CD4-positive, alpha-beta T cell (primary cell): ENCODE measurements around the gene EMP1. TPM values are rescaled to one million over a fixed set of nuclear protein-coding genes. Genes with fewer than 3 reads are reported as not detected.

Experiments used
- ATAC-seq: fragments of 200-7000 bp; cut with Tn5 transposase; one replicate; pipeline ENCODE4 v1.10.0; 2022; ENCODE audit warnings: mild to moderate bottlenecking; ENCODE audit not compliant: poor library complexity
- CTCF ChIA-PET: fragments of 350-600 bp; sonication (Branson Sonifier 250); formaldehyde crosslinking; loops from one replicate; lab custom pipeline; 2021; ENCODE audit warnings: antibody characterized with exemption, inconsistent platforms; lab: Charles Lee
- POLR2A ChIA-PET: fragments of 350-600 bp; sonication (Branson Sonifier 250); formaldehyde crosslinking; loops from one replicate; lab custom pipeline; 2021; ENCODE audit warnings: antibody characterized with exemption, inconsistent platforms; lab: Charles Lee
- DNase-seq, 14 experiments: peaks; one replicate each; pipeline ENCODE4 v3.0.0-alpha.2; 2013 to 2020; ENCODE audit warnings: mixed read lengths in 2 of 14
- H3K27ac ChIP-seq, 2 donors: one replicate each; pipeline versions ENCODE4 v1.5.1 to v1.7.0; 2013; ENCODE audit warnings: low read length in 2 of 2, low read depth in 1 of 2, mild to moderate bottlenecking in 1 of 2
- H3K27me3 ChIP-seq, 2 experiments: 1 replicate in 1 of 2; 2 replicates in 1 of 2; pipeline versions ENCODE4 v1.6.1 to v1.7.0; 2013; ENCODE audit warnings: low read length in 2 of 2, control low read depth in 1 of 2, mild to moderate bottlenecking in 1 of 2, moderate library complexity in 1 of 2; ENCODE audit not compliant: insufficient read depth in 2 of 2, control insufficient read depth in 1 of 2
- H3K36me3 ChIP-seq: one replicate; pipeline ENCODE4 v1.6.1; 2013; ENCODE audit warnings: low read length, control low read depth; ENCODE audit not compliant: insufficient read depth
- H3K4me1 ChIP-seq: one replicate; pipeline ENCODE4 v1.6.1; 2013; ENCODE audit warnings: low read length, control low read depth; ENCODE audit not compliant: insufficient read depth
- H3K4me3 ChIP-seq: one replicate; pipeline ENCODE4 v1.5.1; 2013; ENCODE audit warnings: mild to moderate bottlenecking, low read length, moderate library complexity
- H3K9me3 ChIP-seq, 2 experiments: 1 replicate in 1 of 2; 2 replicates in 1 of 2; pipeline versions ENCODE4 v1.6.1 to v1.7.0; 2013; ENCODE audit warnings: low read length in 2 of 2, mild to moderate bottlenecking in 2 of 2, control low read depth in 1 of 2, moderate library complexity in 1 of 2; ENCODE audit not compliant: control insufficient read depth in 1 of 2, insufficient read depth in 1 of 2
- H3K27ac Mint-ChIP-seq: one replicate; pipeline ENCODE4 v1.8.0; 2020; ENCODE audit warnings: mixed read lengths
- H3K27me3 Mint-ChIP-seq: one replicate; pipeline ENCODE4 v1.8.0; 2021; ENCODE audit warnings: mixed read lengths
- H3K36me3 Mint-ChIP-seq: one replicate; pipeline ENCODE4 v1.8.0; 2021; ENCODE audit warnings: low read depth, mixed read lengths
- H3K4me1 Mint-ChIP-seq: one replicate; pipeline ENCODE4 v1.8.0; 2021; ENCODE audit warnings: low read depth, mixed read lengths
- H3K4me3 Mint-ChIP-seq: one replicate; pipeline ENCODE4 v1.8.0; 2020; ENCODE audit warnings: mild to moderate bottlenecking, mixed read lengths
- H3K9me3 Mint-ChIP-seq: one replicate; pipeline ENCODE4 v1.8.0; 2020; ENCODE audit warnings: mixed read lengths
- CTCF ChIP-seq: fragments of 200-600 bp; IDR thresholded peaks from one replicate; pipeline ENCODE4 v1.8.0; 2022; ENCODE audit warnings: antibody characterized with exemption, mild to moderate bottlenecking
- intact Hi-C, 2 experiments: fragments of 100-400 bp; cut with DNase I in 1 of 2; cut with micrococcal nuclease in 1 of 2; formaldehyde crosslinking; loops; one replicate each; pipeline versions ENCODE4 v1.15.1 to v1.9.0; 2023 to 2025; cut with DNase I, micrococcal nuclease
- total RNA-seq, 174 experiments: library from RNA in 2 of 174; stranded (reverse) in 2 of 174; gene quantifications; one replicate each; pipeline ENCODE4 v1.2.3 and lab custom pipeline; 2021 to 2026

The EMP1 gene
- total RNA-seq, 2 experiments from 2014 or later, result 9.0 to 9.1 TPM

DNA sequence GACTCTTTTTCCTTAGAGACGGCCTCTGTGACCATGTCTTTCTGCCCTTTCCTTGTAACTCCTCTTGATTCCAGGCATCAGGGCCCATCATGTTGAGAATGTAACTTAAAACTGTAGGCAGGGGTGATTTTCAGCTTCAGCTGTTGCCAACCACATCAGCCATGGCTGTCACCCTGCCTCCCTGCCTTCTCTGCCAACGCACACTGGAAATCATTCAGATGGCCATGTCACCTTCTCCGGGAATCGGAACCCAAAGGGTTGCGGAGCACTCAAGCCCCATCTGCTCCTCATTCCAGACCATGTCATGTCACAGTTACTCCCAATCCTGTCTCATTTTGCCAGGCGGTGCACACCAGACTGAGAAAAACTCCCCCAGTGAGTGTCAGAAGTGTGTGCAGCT, 72.1 kb downstream of the EMP1 start:
- H3K4me1 ChIP-seq, result no peaks in the 10 kb centered on the region

More for the DNA sequence above, 72.1 kb downstream of the EMP1 start:
- TF ChIP-seq CTCF, result no peak
- Histone ChIP-seq H3K4me3 (no peak overlapping the region), H3K27ac (no peak overlapping the region), H3K27me3 (peaks cover 0 to 5% of the 10 kb centered on the region in 2 experiments), H3K36me3 (no peaks in the 10 kb centered on the region), H3K9me3 (no peaks in the 10 kb centered on the region)
- Mint-ChIP-seq H3K36me3 (no peaks in the 10 kb centered on the region), H3K27me3 (peaks cover 30% of the 10 kb centered on the region), H3K4me3 (no peak overlapping the region), H3K9me3 (no peaks in the 10 kb centered on the region), H3K27ac (no peak overlapping the region), H3K4me1 (no peaks in the 10 kb centered on the region)
- intact Hi-C loops, result no loop called here
- ChIA-PET CTCF (interaction anchor here (0.8 to 1.8 kb wide), 3 partner anchors 10 to 13 kb away, joined by 3 to 7 read pairs (median 4); no protein-coding TSS in a partner anchor), POLR2A (no interaction called here)
- ATAC-seq, result no peak
- no peak for DNase-seq

Other genes with a start within 250 kb of the EMP1 start
- not detected for gene GPRC5D, start 244.6 kb upstream of the EMP1 start, total RNA-seq
- 10 to 100 TPM; 11.9 to 12.5 TPM for gene HEBP1, start 196.5 kb upstream of the EMP1 start, total RNA-seq
- 1 to 10 TPM; 3.0 to 3.2 TPM for gene FAM234B, start 152.3 kb upstream of the EMP1 start, total RNA-seq
- gene GSG1, start 93.1 kb upstream of the EMP1 start, total RNA-seq, result not detected